H1 (cell line): Measurements from ENCODE around the gene CHN2. TPM values are rescaled to one million over a fixed set of nuclear protein-coding genes. Genes with fewer than 3 reads are reported as not detected.

Experiments used
- CTCF ChIA-PET: fragments of 300-600 bp; sonication (Branson Sonifier 250); formaldehyde crosslinking; loops from one replicate; lab custom pipeline; 2021; ENCODE audit not compliant: partially characterized antibody; lab: Charles Lee
- POLR2A ChIA-PET: fragments of 300-600 bp; sonication (Branson Sonifier 250); formaldehyde crosslinking; loops from one replicate; lab custom pipeline; 2021; ENCODE audit warnings: inconsistent platforms; ENCODE audit not compliant: partially characterized antibody; lab: Charles Lee
- DNase-seq, 2 experiments: peaks; one replicate each; pipeline versions ENCODE4 v3.0.0 to v3.0.0-alpha.2; 2010 to 2022; ENCODE audit warnings: low spot score in 2 of 2, low read depth in 1 of 2, mixed read lengths in 1 of 2
- FAIRE-seq: peaks from 2 replicates; lab custom pipeline; 2011; peaks lifted over from hg19 to GRCh38; lab: Jason Lieb, UNC
- H2AFZ ChIP-seq: 2 replicates; pipeline ENCODE4 v1.8.1; 2012; ENCODE audit warnings: low read length, inconsistent platforms
- H2AK5ac ChIP-seq: 2 replicates; pipeline ENCODE4 v1.6.1; 2013; ENCODE audit warnings: low read depth, low read length
- H2BK120ac ChIP-seq: replicated peaks from 2 replicates; pipeline ENCODE3; 2013; ENCODE audit warnings: low read depth, low read length, inconsistent platforms
- H2BK12ac ChIP-seq: 2 replicates; pipeline ENCODE4 v1.6.1; 2013; ENCODE audit warnings: low read depth, low read length
- H2BK15ac ChIP-seq: 2 replicates; pipeline ENCODE4 v1.6.1; 2013; ENCODE audit warnings: low read length
- H2BK20ac ChIP-seq: 2 replicates; pipeline ENCODE4 v1.6.1; 2013; ENCODE audit warnings: low read length
- H2BK5ac ChIP-seq: 2 replicates; pipeline ENCODE4 v1.6.1; 2013; ENCODE audit warnings: low read depth, low read length
- H3K14ac ChIP-seq: 2 replicates; pipeline ENCODE4 v1.6.1; 2013; ENCODE audit warnings: inconsistent platforms; ENCODE audit not compliant: insufficient read length
- H3K18ac ChIP-seq: 2 replicates; pipeline ENCODE4 v1.6.1; 2013; ENCODE audit warnings: low read length; ENCODE audit errors: extremely low read depth
- H3K23ac ChIP-seq: 2 replicates; pipeline ENCODE4 v1.6.1; 2013; ENCODE audit warnings: inconsistent platforms; ENCODE audit not compliant: insufficient read length
- H3K23me2 ChIP-seq: 2 replicates; pipeline ENCODE4 v1.6.1; 2013; ENCODE audit warnings: low read depth, low read length
- H3K27ac ChIP-seq: 2 replicates; pipeline ENCODE4 v1.6.1; 2011; ENCODE audit warnings: low read depth, low read length, inconsistent platforms
- H3K27me3 ChIP-seq, 4 experiments: replicated peaks in 1 of 4; 1 replicate in 1 of 4; 2 replicates in 3 of 4; pipeline versions ENCODE4 v1.6.1 to v1.8.1; 2011 to 2013; ENCODE audit warnings: low read length in 3 of 4, mild to moderate bottlenecking in 3 of 4, inconsistent platforms in 2 of 4, mixed read lengths in 2 of 4, moderate library complexity in 1 of 4; ENCODE audit not compliant: control insufficient read depth in 3 of 4, insufficient read depth in 3 of 4; ENCODE audit errors: extremely low read depth in 1 of 4
- H3K36me3 ChIP-seq, 4 experiments: 2 replicates each; pipeline versions ENCODE4 v1.6.1 to v1.8.1; 2011 to 2013; ENCODE audit warnings: mild to moderate bottlenecking in 4 of 4, low read length in 3 of 4, moderate library complexity in 2 of 4, control low read depth in 1 of 4, inconsistent platforms in 1 of 4; ENCODE audit not compliant: insufficient read depth in 4 of 4, control insufficient read depth in 2 of 4
- H3K4ac ChIP-seq: replicated peaks from 2 replicates; pipeline ENCODE3; 2013; ENCODE audit warnings: low read length, low read depth, mixed read lengths, inconsistent platforms; ENCODE audit not compliant: insufficient read length
- H3K4me1 ChIP-seq, 4 experiments: replicated peaks in 1 of 4; 1 replicate in 1 of 4; 2 replicates in 3 of 4; pipeline versions ENCODE4 v1.6.1 to v1.8.1; 2011 to 2013; ENCODE audit warnings: low read length in 3 of 4, inconsistent platforms in 2 of 4, mixed read lengths in 1 of 4; ENCODE audit not compliant: insufficient read depth in 4 of 4, control insufficient read depth in 3 of 4
- H3K4me2 ChIP-seq, 2 experiments: 2 replicates each; pipeline versions ENCODE4 v1.6.1 to v1.8.1; 2011 to 2013; ENCODE audit warnings: low read depth in 2 of 2, low read length in 2 of 2, control low read depth in 1 of 2, inconsistent platforms in 1 of 2, mild to moderate bottlenecking in 1 of 2; ENCODE audit not compliant: insufficient read depth in 1 of 2
- H3K4me3 ChIP-seq, 4 experiments: fragments of 200-600, 300-600 bp in 1 of 4; sonication (generic), shearing (Covaris generic), sonication (Bioruptor Twin) in 1 of 4; 2 replicates each; pipeline versions ENCODE4 v1.5.1 to v1.8.1; 2011 to 2016; ENCODE audit warnings: low read length in 4 of 4, low read depth in 3 of 4, control low read depth in 2 of 4, inconsistent platforms in 2 of 4, mild to moderate bottlenecking in 2 of 4, mixed read lengths in 1 of 4, moderate library complexity in 1 of 4; ENCODE audit not compliant: insufficient read depth in 2 of 4; ENCODE audit errors: extremely low read depth in 1 of 4
- H3K56ac ChIP-seq: replicated peaks from 2 replicates; pipeline ENCODE3; 2013; ENCODE audit warnings: low read depth, mild to moderate bottlenecking, mixed read lengths, low read length, inconsistent platforms; ENCODE audit not compliant: insufficient read length
- H3K79me1 ChIP-seq: 2 replicates; pipeline ENCODE4 v1.6.1; 2013; ENCODE audit warnings: low read depth, low read length, control low read depth
- H3K79me2 ChIP-seq, 2 experiments: 2 replicates each; pipeline versions ENCODE4 v1.6.1 to v1.8.1; 2012 to 2013; ENCODE audit warnings: low read length in 2 of 2, mild to moderate bottlenecking in 2 of 2, inconsistent platforms in 1 of 2; ENCODE audit not compliant: insufficient read depth in 2 of 2, control insufficient read depth in 1 of 2
- H3K9ac ChIP-seq, 4 experiments: replicated peaks in 1 of 4; 1 replicate in 1 of 4; 2 replicates in 3 of 4; pipeline versions ENCODE4 v1.6.1 to v1.8.1; 2011 to 2013; ENCODE audit warnings: low read depth in 3 of 4, low read length in 3 of 4, control low read depth in 2 of 4, mild to moderate bottlenecking in 2 of 4, moderate library complexity in 2 of 4, inconsistent platforms in 1 of 4; ENCODE audit errors: extremely low read depth in 1 of 4
- H3K9me3 ChIP-seq, 2 experiments: 2 replicates each; pipeline versions ENCODE4 v1.6.1 to v1.8.1; 2012 to 2013; ENCODE audit warnings: mild to moderate bottlenecking in 2 of 2, moderate library complexity in 2 of 2, control low read depth in 1 of 2, inconsistent platforms in 1 of 2, low read depth in 1 of 2, low read length in 1 of 2, mixed read lengths in 1 of 2; ENCODE audit not compliant: insufficient read depth in 2 of 2
- H4K20me1 ChIP-seq, 2 experiments: replicated peaks in 1 of 2; 2 replicates each; pipeline versions ENCODE3 to v1.8.1; 2011 to 2013; ENCODE audit warnings: inconsistent platforms in 2 of 2, low read length in 2 of 2, mild to moderate bottlenecking in 1 of 2; ENCODE audit not compliant: insufficient read depth in 2 of 2, control insufficient read depth in 1 of 2
- H4K5ac ChIP-seq: 2 replicates; pipeline ENCODE4 v1.6.1; 2013; ENCODE audit warnings: low read length, low read depth, mixed read lengths, inconsistent platforms; ENCODE audit not compliant: insufficient read length
- H4K8ac ChIP-seq: 2 replicates; pipeline ENCODE4 v1.8.0; 2013; ENCODE audit warnings: mild to moderate bottlenecking, moderate library complexity, low read length, inconsistent platforms; ENCODE audit not compliant: insufficient read depth; ENCODE audit errors: extremely low read depth
- H4K91ac ChIP-seq: replicated peaks from 2 replicates; pipeline ENCODE3; 2013; ENCODE audit warnings: low read length, mixed read lengths, inconsistent platforms; ENCODE audit not compliant: insufficient read length
- ASH2L ChIP-seq: fragments of 200-600, 300-600 bp; sonication (generic); IDR thresholded peaks from one replicate; pipeline ENCODE4 v1.7.1; 2017; ENCODE audit warnings: low read length
- RAD21 ChIP-seq, 2 experiments: IDR thresholded peaks in 1 of 2; conservative IDR thresholded peaks in 1 of 2; 2 replicates each; pipeline ENCODE4 v1.6.1; 2011; ENCODE audit warnings: low read depth in 2 of 2, low read length in 2 of 2, improper control_type of control experiment in 1 of 2, inconsistent platforms in 1 of 2, mild to moderate bottlenecking in 1 of 2, moderate library complexity in 1 of 2
- TEAD4 ChIP-seq: IDR thresholded peaks from 2 replicates; pipeline ENCODE4 v1.6.1; 2012; ENCODE audit warnings: low read depth, low read length, inconsistent platforms, mixed read lengths
- WGBS, 2 experiments: shearing (Covaris generic) in 1 of 2; methylation state at CpG; one replicate each; pipeline versions ENCODE4 v1.1.6 to v1.1.7; 2013 to 2015; ENCODE audit warnings: low lambda C conversion rate in 2 of 2, mixed read lengths in 2 of 2, inconsistent platforms in 1 of 2, low coverage in 1 of 2, missing lambda C conversion rate in 1 of 2; ENCODE audit not compliant: insufficient replicate concordance in 2 of 2, insufficient coverage in 1 of 2, insufficient read length in 1 of 2; ENCODE audit errors: extremely low coverage in 1 of 2, missing lambda C conversion rate in 1 of 2; 5-methylcytosine and 5-hydroxymethylcytosine counted together
- polyA plus RNA-seq, 7 experiments: library from polyadenylated mRNA; depleted of rRNA in 3 of 7; stranded (reverse) in 5 of 7; unstranded in 2 of 7; fragments of >200 nt in 5 of 7; fragments of 200-250 nt in 2 of 7; gene quantifications; 1 replicate in 5 of 7; 2 replicates in 1 of 7; 4 replicates in 1 of 7; pipeline versions ENCODE4 v1.2.1 to v1.2.3, GENCODE V29; 2011 to 2013; ENCODE audit warnings: missing spikeins in 2 of 7, mixed read lengths in 2 of 7
- total RNA-seq: library from RNA; stranded (reverse); fragmentation: NEBNext Ultra II Directional; extraction: Animal tissue kit (Norgen Biotek cat#: 25700); gene quantifications from 2 replicates; pipeline ENCODE4 v1.2.1, GENCODE V29; 2021

The CHN2 gene
- total and polyA plus RNA-seq, 2 of the 8 experiments (the other 6 are each of a cell fraction or from before 2014, with no cell fraction given): 2.9 to 4.8 TPM

GRCh38 chr7:29146888-29147609 is 47.5 kb upstream of the CHN2 start:
- H3K36me3 ChIP-seq: no peaks in the 10 kb centered on the region
- no peak overlapping the region for H3K27ac ChIP-seq
- peak overlapping the region; percentile 68 to 82 (median 74); a peak in 7 of 8 replicates for H3K4me3 ChIP-seq
- H2BK15ac ChIP-seq: no peak overlapping the region; the same call in 1 of the 2 replicates
- FAIRE-seq: peak; percentile 50
- H3K56ac ChIP-seq: no peak overlapping the region
- H4K5ac ChIP-seq: no peak overlapping the region
- no peak overlapping the region for H2BK20ac ChIP-seq
- 0 out of 2 replicates have a peak overlapping the region, but pooled peaks have one; percentile 1 for H2AFZ ChIP-seq
- no peak overlapping the region for H3K4ac ChIP-seq
- ChIA-PET CTCF (interaction anchor here (0.6 to 4.2 kb wide), 11 partner anchors 10 to 262 kb away, joined by 3 to 19 read pairs (median 3); no protein-coding TSS in a partner anchor), POLR2A (interaction anchor here (0.6 to 1.5 kb wide), 3 partner anchors 10 to 29 kb away, joined by 3 to 6 read pairs (median 5); no protein-coding TSS in a partner anchor)
- H3K4me2 ChIP-seq: peak overlapping the region; percentile 93 to 96
- H4K8ac ChIP-seq: no peak overlapping the region
- no peak overlapping the region for H3K23ac ChIP-seq
- WGBS, 2 experiments: 64% methylated on average over 14 of the region's 14 CpGs; no CpG with 5 or more reads in 1 of the 2 experiments
- peaks cover 13% of the 10 kb centered on the region for H3K23me2 ChIP-seq
- H3K18ac ChIP-seq: no peak overlapping the region
- H2BK12ac ChIP-seq: no peak overlapping the region
- H2BK120ac ChIP-seq: no peak overlapping the region
- H4K91ac ChIP-seq: no peak overlapping the region
- TF ChIP-seq ASH2L: no peak
- TF ChIP-seq RAD21 (IDR thresholded peaks at IDR 0.05 in 1 of 2, conservative IDR thresholded peaks at IDR 0.05 in 1 of 2; ENCODE audit: low read depth in 2 of 2, low read length in 2 of 2): peak; percentile 7; a peak in 1 of 4 replicates
- TF ChIP-seq TEAD4: peak; percentile 80
- TF ChIP-seq, all 59 proteins: peak for 2
- Histone ChIP-seq H3K4me1 (peaks cover 0 to 3% (median 0%) of the 10 kb centered on the region in 4 experiments; a peak in 3 of 7 replicates), H2BK5ac (no peak overlapping the region), H4K20me1 (no peaks in the 10 kb centered on the region), H3K14ac (no peak overlapping the region), H3K9ac (0 out of 7 replicates have a peak overlapping the region, but pooled peaks of 1 of the 4 experiments have one; percentile 2), H3K79me2 (no peaks in the 10 kb centered on the region), H2AK5ac (no peak overlapping the region), H3K9me3 (no peaks in the 10 kb centered on the region), H3K79me1 (no peaks in the 10 kb centered on the region), H3K27me3 (peaks cover 0 to 10% (median 4%) of the 10 kb centered on the region in 4 experiments; a peak in 5 of 7 replicates)
- no peak for DNase-seq
